ENCODE data around the gene SCAMP5.

The SCAMP5 gene

DNA sequence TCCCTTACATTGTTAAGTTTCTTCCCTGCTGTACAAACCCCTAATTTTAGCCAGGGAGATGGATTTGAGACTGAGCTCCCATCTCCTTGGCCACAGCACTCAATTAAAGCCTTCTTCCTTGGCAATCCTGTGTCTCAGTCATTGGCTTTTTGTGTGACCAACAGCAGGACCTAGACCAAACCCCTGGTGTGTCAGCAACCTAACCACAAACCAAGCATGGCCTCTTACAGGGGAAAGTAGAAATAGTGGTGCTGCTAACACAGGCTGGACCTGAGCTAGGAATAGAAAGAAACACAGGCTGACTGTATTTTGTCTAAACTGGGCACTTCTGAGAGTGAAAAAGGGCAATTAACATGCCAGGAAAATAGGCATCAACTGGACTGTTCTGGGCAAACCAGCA is 65.9 kb downstream of the SCAMP5 start:
- TF ChIP-seq ZFX (IDR thresholded peaks at IDR 0.05; ENCODE audit: borderline replicate concordance), result no peak
- TF ChIP-seq, protein P1, sequence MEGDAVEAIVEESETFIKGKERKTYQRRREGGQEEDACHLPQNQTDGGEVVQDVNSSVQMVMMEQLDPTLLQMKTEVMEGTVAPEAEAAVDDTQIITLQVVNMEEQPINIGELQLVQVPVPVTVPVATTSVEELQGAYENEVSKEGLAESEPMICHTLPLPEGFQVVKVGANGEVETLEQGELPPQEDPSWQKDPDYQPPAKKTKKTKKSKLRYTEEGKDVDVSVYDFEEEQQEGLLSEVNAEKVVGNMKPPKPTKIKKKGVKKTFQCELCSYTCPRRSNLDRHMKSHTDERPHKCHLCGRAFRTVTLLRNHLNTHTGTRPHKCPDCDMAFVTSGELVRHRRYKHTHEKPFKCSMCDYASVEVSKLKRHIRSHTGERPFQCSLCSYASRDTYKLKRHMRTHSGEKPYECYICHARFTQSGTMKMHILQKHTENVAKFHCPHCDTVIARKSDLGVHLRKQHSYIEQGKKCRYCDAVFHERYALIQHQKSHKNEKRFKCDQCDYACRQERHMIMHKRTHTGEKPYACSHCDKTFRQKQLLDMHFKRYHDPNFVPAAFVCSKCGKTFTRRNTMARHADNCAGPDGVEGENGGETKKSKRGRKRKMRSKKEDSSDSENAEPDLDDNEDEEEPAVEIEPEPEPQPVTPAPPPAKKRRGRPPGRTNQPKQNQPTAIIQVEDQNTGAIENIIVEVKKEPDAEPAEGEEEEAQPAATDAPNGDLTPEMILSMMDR (IDR thresholded peaks at IDR 0.05), result no peak
- no peak overlapping the region for H3K27ac ChIP-seq

DNA sequence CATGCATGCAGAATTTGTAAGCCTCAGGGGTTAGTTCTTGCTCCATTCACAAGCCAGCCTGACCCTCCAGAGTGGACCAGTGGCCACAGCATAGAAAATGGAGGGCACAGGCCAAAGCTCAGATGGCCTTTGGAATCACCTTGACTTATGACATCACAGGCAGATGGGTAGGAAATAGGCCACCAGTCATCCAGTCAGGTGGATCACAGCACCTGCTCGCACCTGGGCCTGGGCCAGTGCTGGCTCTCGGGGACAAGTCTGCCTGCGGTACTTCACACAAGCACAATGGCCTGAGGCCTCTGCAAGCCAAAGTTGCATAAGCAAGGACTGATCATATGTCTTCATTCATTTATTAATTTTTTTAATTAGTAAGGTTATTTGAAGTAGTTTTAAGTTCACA is 67.3 kb downstream of the SCAMP5 start:
- no peak overlapping the region for H3K27ac ChIP-seq
- TF ChIP-seq ZFX (IDR thresholded peaks at IDR 0.05; ENCODE audit: borderline replicate concordance), result no peak
- TF ChIP-seq, protein P1 (IDR thresholded peaks at IDR 0.05), result no peak

DNA sequence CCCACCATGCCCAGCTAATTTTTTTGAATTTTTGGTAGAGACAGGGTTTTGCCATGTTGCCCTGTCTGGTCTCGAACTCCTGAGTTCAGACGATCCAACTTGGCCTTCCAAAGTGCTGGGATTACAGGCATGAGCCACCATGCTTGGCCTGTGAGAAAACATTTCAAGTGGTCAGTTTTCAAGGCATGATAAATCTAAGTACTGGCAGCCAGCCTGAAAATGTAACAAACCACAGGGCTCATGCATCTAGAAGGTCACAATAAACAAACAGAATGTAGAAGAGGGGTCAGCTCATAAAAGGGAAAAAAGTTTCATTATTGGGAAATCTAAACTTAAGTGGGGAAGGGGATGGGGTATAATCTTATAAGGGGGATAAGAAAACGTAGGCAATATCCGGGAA is 68.0 kb downstream of the SCAMP5 start:
- TF ChIP-seq ZFX (IDR thresholded peaks at IDR 0.05; ENCODE audit: borderline replicate concordance), result no peak
- TF ChIP-seq, protein P1 (IDR thresholded peaks at IDR 0.05), result no peak

DNA sequence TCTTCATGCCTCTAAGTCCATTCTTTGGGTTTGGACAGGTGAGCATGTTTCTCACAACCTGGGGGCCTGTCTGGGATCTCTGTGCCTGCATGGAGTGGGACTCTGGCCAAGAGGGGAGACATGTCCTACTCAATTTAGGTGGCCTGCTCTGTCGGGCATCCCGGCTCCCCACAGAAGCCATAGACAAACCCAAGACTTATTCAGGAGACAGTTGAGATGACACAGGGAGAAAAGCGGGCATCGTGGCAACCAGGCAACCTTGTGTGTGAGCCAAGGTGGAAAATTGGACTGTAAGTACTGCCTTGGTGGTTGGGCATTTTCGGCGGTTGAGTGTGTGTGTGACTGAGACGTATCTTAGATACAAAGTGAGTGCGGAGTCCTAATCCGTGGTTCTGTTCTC is 68.5 kb downstream of the SCAMP5 start:
- no peak overlapping the region for H3K27ac ChIP-seq
- TF ChIP-seq, protein P1 (IDR thresholded peaks at IDR 0.05), result no peak
- no peak for TF ChIP-seq ZFX (IDR thresholded peaks at IDR 0.05; ENCODE audit: borderline replicate concordance)

More for the DNA sequence above, 68.0 kb downstream of the SCAMP5 start:
- H3K27ac ChIP-seq, result no peak overlapping the region

DNA sequence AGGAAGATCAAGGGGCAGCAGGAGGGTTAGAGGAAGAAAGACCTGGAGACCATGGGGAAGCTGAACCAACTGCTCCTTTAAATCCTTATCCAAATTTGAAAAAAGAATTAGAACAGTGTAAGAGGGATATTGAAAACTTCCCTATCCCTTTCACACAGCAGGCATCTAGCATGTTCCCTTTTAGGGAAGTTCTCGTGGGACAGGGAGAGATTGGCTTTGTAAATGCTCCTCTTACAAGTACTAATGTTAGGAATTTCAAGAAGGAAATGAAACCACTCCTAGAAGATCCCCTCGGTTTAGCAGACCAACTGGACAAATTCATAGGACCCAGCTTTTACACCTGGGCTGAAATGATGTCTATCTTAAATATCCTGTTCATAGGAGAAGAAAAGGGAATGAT is 69.5 kb downstream of the SCAMP5 start:
- H3K27ac ChIP-seq, result no peak overlapping the region
- TF ChIP-seq, protein P1 (IDR thresholded peaks at IDR 0.05), result no peak

DNA sequence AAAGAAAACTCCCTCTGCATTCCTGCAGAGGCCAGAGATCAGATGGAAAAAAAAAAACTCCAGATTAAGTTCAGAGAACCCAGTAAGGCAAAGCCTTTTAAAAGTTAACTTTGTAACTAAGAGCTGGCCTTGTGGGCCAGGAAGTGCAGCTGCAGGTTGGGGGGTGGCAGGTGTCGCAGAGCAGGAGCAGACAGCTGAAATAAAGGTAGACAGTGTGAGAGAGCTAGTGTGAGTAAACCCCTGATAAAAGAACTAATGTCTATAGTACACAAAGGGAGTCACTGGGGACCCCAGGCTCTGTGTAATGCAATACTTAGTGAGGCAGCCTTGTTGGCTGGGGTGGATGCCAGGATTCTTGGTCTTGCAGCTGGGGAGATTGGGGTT is 70.1 kb downstream of the SCAMP5 start:
- H3K27ac ChIP-seq, result no peak overlapping the region
- TF ChIP-seq ZFX (IDR thresholded peaks at IDR 0.05; ENCODE audit: borderline replicate concordance), result no peak
- TF ChIP-seq, protein P1 (IDR thresholded peaks at IDR 0.05), result no peak

DNA sequence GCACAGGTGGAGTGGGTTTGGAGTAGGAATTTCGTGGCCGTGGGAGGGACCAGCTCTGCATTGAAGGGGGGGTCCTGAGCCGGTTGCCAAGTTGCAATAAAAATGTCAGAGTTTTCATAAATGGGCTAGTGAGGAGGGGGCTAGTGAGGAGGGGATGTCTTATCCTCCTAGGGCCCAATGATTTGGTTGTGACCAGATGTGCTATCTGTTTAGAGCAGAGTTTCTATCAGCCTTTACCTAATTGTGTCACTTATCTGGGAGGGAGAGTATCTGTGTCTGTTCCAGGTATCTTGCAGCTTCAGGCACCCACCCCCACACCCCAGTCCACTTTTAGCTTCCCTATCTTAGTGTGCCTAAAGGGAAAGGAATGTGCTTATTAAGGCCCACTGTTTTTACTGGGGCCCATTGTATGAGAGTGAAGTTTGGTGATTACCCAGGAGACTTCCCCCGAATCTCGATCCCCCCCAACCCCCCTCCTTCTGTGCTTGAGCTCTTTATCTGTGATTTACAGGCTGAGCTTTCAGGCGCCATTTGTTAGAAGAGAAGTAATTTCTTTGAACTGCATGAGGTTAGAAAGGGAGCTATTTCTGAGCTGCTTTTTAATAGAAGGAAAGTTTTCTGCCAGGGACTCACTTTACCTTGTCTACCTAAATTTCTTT is 70.6 kb downstream of the SCAMP5 start:
- TF ChIP-seq ZFX (IDR thresholded peaks at IDR 0.05; ENCODE audit: borderline replicate concordance), result no peak
- TF ChIP-seq, protein P1 (IDR thresholded peaks at IDR 0.05), result no peak
- H3K27ac ChIP-seq, result no peak overlapping the region
